ENCODE measurements around the gene CIC. TPM values are rescaled to one million over a fixed set of nuclear protein-coding genes. Genes with fewer than 3 reads are reported as not detected.
"Not testable (repeated sequence)": the region's sequence is repeated elsewhere in the genome, so short reads cannot be mapped to it uniquely, and the experiment has no call there.

The CIC gene
- total RNA-seq, 1 experiment from 2014 or later: 60.7 TPM

- TF ChIP-seq EZH2 (IDR thresholded peaks at IDR 0.05; ENCODE audit: low read depth): no peak
- TF ChIP-seq CTCF (conservative IDR thresholded peaks at IDR 0.05): no peak
- BruUV-seq (replicated peaks): no TSS peak
- POLR2A ChIA-PET (ENCODE audit: unreplicated experiment): interaction anchor here (0.6 kb wide), 1 partner anchor 26 kb away, joined by 19 read pairs; no protein-coding TSS in a partner anchor
Measured at GRCh38 chr19:42334697-42335373, 65.8 kb downstream of the CIC start.

GRCh38 chr19:42335374-42335936 is 66.4 kb downstream of the CIC start:
- no peaks in the 10 kb centered on the region for H3K79me2 ChIP-seq (ENCODE audit: low read depth)
- H2AFZ ChIP-seq: no peak overlapping the region
- no peaks in the 10 kb centered on the region for H3K4me1 ChIP-seq (replicated peaks; ENCODE audit: insufficient read depth)
- no peaks in the 10 kb centered on the region for H3F3A ChIP-seq (ENCODE audit: insufficient read depth, low read depth)
- POLR2A ChIA-PET (ENCODE audit: unreplicated experiment): no interaction called here
- H3K4me3 ChIP-seq: no peak overlapping the region
- no peaks in the 10 kb centered on the region for H3K9me2 ChIP-seq (ENCODE audit: insufficient read depth)
- H3K4me2 ChIP-seq: no peak overlapping the region
- BruUV-seq (replicated peaks): no TSS peak
- no peak overlapping the region for H3K27ac ChIP-seq
- H3K36me3 ChIP-seq (ENCODE audit: low read depth): no peaks in the 10 kb centered on the region; the same call in 1 of the 2 replicates
- no peaks in the 10 kb centered on the region for H3K27me3 ChIP-seq (ENCODE audit: insufficient read depth, low read depth)
- H4K20me1 ChIP-seq (ENCODE audit: insufficient read depth): no peaks in the 10 kb centered on the region
- no peak for DNase-seq
- TF ChIP-seq EZH2 (IDR thresholded peaks at IDR 0.05; ENCODE audit: low read depth): no peak
- no peak for TF ChIP-seq CTCF (conservative IDR thresholded peaks at IDR 0.05)
- intact Hi-C loops (cut with micrococcal nuclease; ENCODE audit: unreplicated experiment): no loop called here
- CTCF ChIA-PET: no interaction called here
- no peaks in the 10 kb centered on the region for H3K9me3 ChIP-seq (ENCODE audit: insufficient read depth, low read depth)

More at GRCh38 chr19:42334697-42335373, 65.8 kb downstream of the CIC start:
- Histone ChIP-seq H2AFZ (no peak overlapping the region), H3K4me2 (no peak overlapping the region), H3K4me1 (replicated peaks; ENCODE audit: insufficient read depth) (no peaks in the 10 kb centered on the region), H3K4me3 (no peak overlapping the region), H4K20me1 (ENCODE audit: insufficient read depth) (no peaks in the 10 kb centered on the region), H3K27ac (no peak overlapping the region), H3K27me3 (ENCODE audit: insufficient read depth, low read depth) (no peaks in the 10 kb centered on the region), H3K36me3 (ENCODE audit: low read depth) (no peaks in the 10 kb centered on the region; the same call in 1 of the 2 replicates), H3K9me2 (ENCODE audit: insufficient read depth) (no peaks in the 10 kb centered on the region), H3K79me2 (ENCODE audit: low read depth) (no peaks in the 10 kb centered on the region), H3F3A (ENCODE audit: insufficient read depth, low read depth) (no peaks in the 10 kb centered on the region), H3K9me3 (ENCODE audit: insufficient read depth, low read depth) (no peaks in the 10 kb centered on the region)
- intact Hi-C loops (cut with micrococcal nuclease; ENCODE audit: unreplicated experiment): no loop called here
- no peak for DNase-seq
- CTCF ChIA-PET: no interaction called here

DNA sequence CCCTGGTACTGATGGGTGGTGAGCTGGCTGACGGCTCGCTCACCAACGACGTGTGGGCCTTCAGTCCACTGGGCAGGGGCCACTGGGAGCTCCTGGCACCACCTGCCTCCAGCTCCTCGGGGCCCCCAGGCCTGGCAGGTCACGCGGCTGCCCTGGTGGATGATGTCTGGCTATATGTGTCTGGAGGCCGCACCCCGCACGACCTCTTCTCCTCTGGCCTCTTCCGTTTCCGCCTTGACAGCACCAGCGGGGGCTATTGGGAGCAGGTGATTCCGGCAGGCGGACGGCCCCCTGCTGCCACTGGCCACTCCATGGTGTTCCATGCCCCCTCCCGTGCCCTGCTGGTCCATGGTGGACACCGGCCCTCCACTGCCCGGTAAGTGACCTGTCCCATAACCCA is 66.9 kb downstream of the CIC start:
- intact Hi-C loops (cut with micrococcal nuclease; ENCODE audit: unreplicated experiment): no loop called here
- H3K27me3 ChIP-seq (ENCODE audit: insufficient read depth, low read depth): no peaks in the 10 kb centered on the region
- no peaks in the 10 kb centered on the region for H3K9me2 ChIP-seq (ENCODE audit: insufficient read depth)
- TF ChIP-seq CTCF (conservative IDR thresholded peaks at IDR 0.05) (no peak), EZH2 (IDR thresholded peaks at IDR 0.05; ENCODE audit: low read depth) (no peak)
- POLR2A ChIA-PET (ENCODE audit: unreplicated experiment): no interaction called here
- no TSS peak for BruUV-seq (replicated peaks)
- H3K4me1 ChIP-seq (replicated peaks; ENCODE audit: insufficient read depth): no peaks in the 10 kb centered on the region
- H3K4me2 ChIP-seq: no peak overlapping the region
- H2AFZ ChIP-seq: no peak overlapping the region
- CTCF ChIA-PET: no interaction called here
- no peak overlapping the region for H3K27ac ChIP-seq
- no peaks in the 10 kb centered on the region; the same call in 1 of the 2 replicates for H3K36me3 ChIP-seq (ENCODE audit: low read depth)
- no peaks in the 10 kb centered on the region for H4K20me1 ChIP-seq (ENCODE audit: insufficient read depth)
- DNase-seq: no peak
- no peaks in the 10 kb centered on the region for H3K9me3 ChIP-seq (ENCODE audit: insufficient read depth, low read depth)
- no peak overlapping the region for H3K4me3 ChIP-seq
- H3K79me2 ChIP-seq (ENCODE audit: low read depth): no peaks in the 10 kb centered on the region
- no peaks in the 10 kb centered on the region for H3F3A ChIP-seq (ENCODE audit: insufficient read depth, low read depth)

- H3K4me2 ChIP-seq; H3K79me2 ChIP-seq (ENCODE audit: low read depth); BruUV-seq (replicated peaks); H3K27ac ChIP-seq; H4K20me1 ChIP-seq (ENCODE audit: insufficient read depth); H2AFZ ChIP-seq; H3K4me3 ChIP-seq; H3F3A ChIP-seq (ENCODE audit: insufficient read depth, low read depth); H3K36me3 ChIP-seq (ENCODE audit: low read depth); H3K27me3 ChIP-seq (ENCODE audit: insufficient read depth, low read depth); H3K9me2 ChIP-seq (ENCODE audit: insufficient read depth); H3K4me1 ChIP-seq (replicated peaks; ENCODE audit: insufficient read depth); DNase-seq; intact Hi-C loops (cut with micrococcal nuclease; ENCODE audit: unreplicated experiment); CTCF ChIA-PET; H3K9me3 ChIP-seq (ENCODE audit: insufficient read depth, low read depth); POLR2A ChIA-PET (ENCODE audit: unreplicated experiment): not testable (repeated sequence)
Measured at GRCh38 chr19:42339126-42339860, 70.2 kb downstream of the CIC start.

GRCh38 chr19:42339922-42340321 is 70.9 kb downstream of the CIC start:
- H3K27me3 ChIP-seq (ENCODE audit: insufficient read depth, low read depth); H3K79me2 ChIP-seq (ENCODE audit: low read depth); H3K4me2 ChIP-seq; BruUV-seq (replicated peaks); H3K36me3 ChIP-seq (ENCODE audit: low read depth); H3K27ac ChIP-seq; CTCF ChIA-PET; H3K4me1 ChIP-seq (replicated peaks; ENCODE audit: insufficient read depth); H3K9me3 ChIP-seq (ENCODE audit: insufficient read depth, low read depth); H3F3A ChIP-seq (ENCODE audit: insufficient read depth, low read depth); H3K9me2 ChIP-seq (ENCODE audit: insufficient read depth); intact Hi-C loops (cut with micrococcal nuclease; ENCODE audit: unreplicated experiment); H2AFZ ChIP-seq; POLR2A ChIA-PET (ENCODE audit: unreplicated experiment); H3K4me3 ChIP-seq; H4K20me1 ChIP-seq (ENCODE audit: insufficient read depth); DNase-seq: not testable (repeated sequence)
